ENCODE measurements around the gene KRT33A.

The KRT33A gene

DNA sequence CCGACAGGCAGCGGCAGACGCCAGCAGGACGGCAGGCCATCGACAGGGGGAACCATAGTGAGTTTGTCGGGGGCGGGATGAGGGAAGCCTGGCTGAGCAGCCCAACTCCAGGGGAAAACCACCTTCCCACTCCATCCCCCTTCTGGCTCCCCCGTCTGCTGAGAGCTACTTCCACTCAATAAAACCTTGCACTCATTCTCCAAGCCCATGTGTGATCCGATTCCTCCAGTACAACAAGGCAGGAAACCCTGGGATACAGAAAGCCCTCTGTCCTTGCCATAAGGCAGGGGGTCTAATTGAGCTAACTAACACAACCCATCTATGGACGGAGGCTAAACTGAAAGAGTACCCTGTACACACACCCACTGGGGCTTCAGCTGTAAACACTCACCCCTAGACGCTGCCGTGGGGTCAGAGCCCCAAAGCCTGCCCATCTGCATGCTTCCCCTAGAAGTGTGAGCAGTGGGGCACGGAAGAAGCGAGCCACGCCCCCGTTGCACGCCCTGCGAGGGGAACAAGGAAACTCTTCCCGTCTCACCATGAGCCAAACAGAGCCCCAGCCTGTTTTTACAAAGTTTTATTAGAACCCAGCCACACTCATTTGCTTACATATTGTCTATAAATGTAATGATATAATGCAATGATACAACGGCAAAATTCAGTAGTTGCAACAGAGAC, 52.0 kb downstream of the KRT33A start:
- Histone ChIP-seq H3K36me3 (ENCODE audit: insufficient read depth, insufficient read length, low read length) (no peaks in the 10 kb centered on the region), H3K9me3 (ENCODE audit: insufficient read depth, low read length) (no peaks in the 10 kb centered on the region), H3K4me3 (ENCODE audit: insufficient read length, low read depth) (no peak overlapping the region), H3K27me3 (ENCODE audit: insufficient read depth, insufficient read length) (no peaks in the 10 kb centered on the region), H3K9ac (ENCODE audit: insufficient read length, low read depth) (no peak overlapping the region), H3K4me1 (ENCODE audit: insufficient read depth, insufficient read length) (no peaks in the 10 kb centered on the region)
- TF ChIP-seq SUZ12 (IDR thresholded peaks at IDR 0.05; ENCODE audit: extremely low read depth, insufficient read depth, insufficient read length) (no peak), ZNF274 (IDR thresholded peaks at IDR 0.05; ENCODE audit: low read depth, low read length) (no peak), YY1 (IDR thresholded peaks at IDR 0.05; ENCODE audit: insufficient read depth, insufficient read length) (no peak)
- no peak for DNase-seq (ENCODE audit: low read depth, low spot score)

DNA sequence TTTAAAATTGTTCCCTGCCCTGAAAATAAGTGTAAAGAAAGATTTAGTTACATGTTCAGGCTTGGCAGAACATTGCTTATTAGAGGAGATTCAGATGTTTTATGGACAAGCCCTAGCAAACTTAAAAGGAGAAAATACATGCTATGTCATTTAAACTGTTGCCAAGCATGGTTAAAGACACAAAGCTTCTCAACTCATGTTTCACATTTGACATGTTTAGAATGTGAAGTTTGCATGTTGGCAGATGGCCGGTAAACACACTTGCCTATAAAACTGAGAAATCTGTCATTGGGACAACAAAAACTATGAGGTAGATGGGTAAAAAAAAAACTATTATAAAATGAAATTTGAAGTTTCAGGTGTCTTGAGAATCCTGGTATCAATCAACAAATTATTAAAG, 53.8 kb downstream of the KRT33A start:
- Histone ChIP-seq H3K27me3 (ENCODE audit: insufficient read depth, insufficient read length) (no peaks in the 10 kb centered on the region), H3K9me3 (ENCODE audit: insufficient read depth, low read length) (no peaks in the 10 kb centered on the region), H3K36me3 (ENCODE audit: insufficient read depth, insufficient read length, low read length) (no peaks in the 10 kb centered on the region), H3K4me3 (ENCODE audit: insufficient read length, low read depth) (no peak overlapping the region), H3K4me1 (ENCODE audit: insufficient read depth, insufficient read length) (no peaks in the 10 kb centered on the region), H3K9ac (ENCODE audit: insufficient read length, low read depth) (no peak overlapping the region)
- no peak for DNase-seq (ENCODE audit: low read depth, low spot score)
- no peak for TF ChIP-seq YY1 (IDR thresholded peaks at IDR 0.05; ENCODE audit: insufficient read depth, insufficient read length)
- no peak for TF ChIP-seq ZNF274 (IDR thresholded peaks at IDR 0.05; ENCODE audit: low read depth, low read length)
- TF ChIP-seq SUZ12 (IDR thresholded peaks at IDR 0.05; ENCODE audit: extremely low read depth, insufficient read depth, insufficient read length), result no peak

All from NT2/D1 (cell line).